D721Med (cell line): Measurements from ENCODE around the gene EFHB.

ENCODE experiments used
- DNase-seq: peaks from one replicate; pipeline ENCODE4 v3.0.0; 2011; ENCODE audit warnings: low spot score; ENCODE audit not compliant: insufficient read length
- FAIRE-seq: peaks from 2 replicates; lab custom pipeline; 2011; peaks lifted over from hg19 to GRCh38; lab: Jason Lieb, UNC
- CTCF ChIP-seq: IDR thresholded peaks from 2 replicates; pipeline ENCODE4 v1.5.1; 2012; ENCODE audit warnings: mild to moderate bottlenecking, control low read depth; ENCODE audit not compliant: insufficient read depth; ENCODE audit errors: missing control alignments

Gene EFHB

GRCh38 chr3:19932422-19932821, 1.6 kb downstream of the EFHB start:
- TF ChIP-seq CTCF = no peak
- DNase-seq = no peak
- FAIRE-seq = no peak

- DNase-seq = no peak
- TF ChIP-seq CTCF = no peak
- FAIRE-seq = no peak
These were observed 2.2 kb downstream of the EFHB start for GRCh38 chr3:19931767-19932188.

GRCh38 chr3:19931180-19931692, 2.8 kb downstream of the EFHB start:
- DNase-seq (no peak), FAIRE-seq (no peak)
- no peak for TF ChIP-seq CTCF

- no peak for TF ChIP-seq CTCF
- FAIRE-seq (no peak), DNase-seq (no peak)
These were observed 13.5 kb downstream of the EFHB start for GRCh38 chr3:19920401-19921080.

GRCh38 chr3:19917167-19917566, 16.9 kb downstream of the EFHB start:
- FAIRE-seq = no peak
- no peak for DNase-seq
- no peak for TF ChIP-seq CTCF

- no peak for FAIRE-seq
- TF ChIP-seq CTCF = no peak
- no peak for DNase-seq
These were observed 22.6 kb downstream of the EFHB start for GRCh38 chr3:19911452-19911851.

- FAIRE-seq (no peak), DNase-seq (no peak)
- no peak for TF ChIP-seq CTCF
These were observed 26.5 kb downstream of the EFHB start for GRCh38 chr3:19907523-19907922.
